ENCODE measurements around the gene AZIN2. TPM values are rescaled to one million over a fixed set of nuclear protein-coding genes. Genes with fewer than 3 reads are reported as not detected.
"Not testable (repeated sequence)": the region's sequence is repeated elsewhere in the genome, so short reads cannot be mapped to it uniquely, and the experiment has no call there.

Gene AZIN2
- total RNA-seq, 2 donors from 2014 or later, result 6.3 to 8.6 TPM

GRCh38 chr1:33131191-33131590 is 50.2 kb downstream of the AZIN2 start:
- peaks cover 41% of the 10 kb centered on the region for H3K4me1 Mint-ChIP-seq
- H3K9me3 ChIP-seq (ENCODE audit: control insufficient read depth, low read length, poor library complexity, severe bottlenecking), result no peaks in the 10 kb centered on the region
- no peaks in the 10 kb centered on the region for H3K27me3 Mint-ChIP-seq
- no peak for ATAC-seq
- no peak overlapping the region for H3K4me3 Mint-ChIP-seq
- peaks cover 6% of the 10 kb centered on the region for H3K36me3 Mint-ChIP-seq (ENCODE audit: low read depth)
- DNase-seq, result no peak
- H3K27ac Mint-ChIP-seq, result peak overlapping the region; percentile 96

- H3K27ac Mint-ChIP-seq, result peak overlapping the region; percentile 87
- ATAC-seq, result no peak
Observed at GRCh38 chr1:33132549-33132948, 51.6 kb downstream of the AZIN2 start.

DNA sequence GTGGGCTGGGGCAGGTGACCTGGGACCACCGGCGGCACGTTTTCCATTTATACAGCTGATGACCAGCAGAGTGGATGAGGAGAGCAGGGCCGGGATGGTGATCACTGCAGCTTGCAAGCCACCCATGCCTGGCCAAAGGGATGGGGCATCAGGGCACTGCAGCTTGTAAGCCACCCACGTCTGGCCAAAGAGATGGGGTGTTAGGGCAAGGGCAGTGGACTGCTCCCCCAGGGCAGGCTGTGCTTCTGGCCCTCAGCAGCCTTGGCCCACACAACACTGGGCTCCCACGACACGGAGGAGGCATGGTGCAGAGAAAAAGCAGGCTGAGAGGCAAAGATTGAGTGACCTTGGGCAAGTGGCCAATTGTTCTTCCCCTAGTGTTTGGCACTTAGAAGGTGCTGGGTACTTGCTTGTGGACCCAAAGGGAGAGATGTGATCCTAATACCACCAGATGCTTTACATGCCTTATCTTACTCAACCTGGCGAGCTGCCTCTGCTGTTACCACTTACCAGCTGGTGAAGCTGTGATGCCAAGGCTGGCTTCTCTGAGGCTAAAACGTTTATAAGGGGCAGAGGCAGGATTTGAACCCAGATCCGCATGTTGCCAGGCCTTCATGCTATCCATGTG is 52.6 kb downstream of the AZIN2 start:
- no peak for DNase-seq
- Mint-ChIP-seq H3K27ac (peak overlapping the region; percentile 87), H3K36me3 (ENCODE audit: low read depth) (peaks cover 6% of the 10 kb centered on the region)

More at GRCh38 chr1:33132549-33132948, 51.6 kb downstream of the AZIN2 start:
- H3K9me3 ChIP-seq (ENCODE audit: control insufficient read depth, low read length, poor library complexity, severe bottlenecking), result no peaks in the 10 kb centered on the region
- DNase-seq, result no peak
- Mint-ChIP-seq H3K4me1 (peaks cover 35% of the 10 kb centered on the region), H3K4me3 (no peak overlapping the region), H3K27me3 (no peaks in the 10 kb centered on the region), H3K36me3 (ENCODE audit: low read depth) (peaks cover 6% of the 10 kb centered on the region)

GRCh38 chr1:33136041-33136440 is 55.1 kb downstream of the AZIN2 start:
- Mint-ChIP-seq H3K4me1 (peaks cover 22% of the 10 kb centered on the region), H3K27ac (peak overlapping the region; percentile 66)
- H3K9me3 ChIP-seq (ENCODE audit: control insufficient read depth, low read length, poor library complexity, severe bottlenecking); H3K27me3 Mint-ChIP-seq; H3K36me3 Mint-ChIP-seq (ENCODE audit: low read depth); ATAC-seq; H3K4me3 Mint-ChIP-seq; DNase-seq: not testable (repeated sequence)

More for the DNA sequence above, 52.6 kb downstream of the AZIN2 start:
- H3K9me3 ChIP-seq (ENCODE audit: control insufficient read depth, low read length, poor library complexity, severe bottlenecking), result no peaks in the 10 kb centered on the region
- ATAC-seq, result no peak
- Mint-ChIP-seq H3K27me3 (no peaks in the 10 kb centered on the region), H3K4me3 (no peak overlapping the region), H3K4me1 (peaks cover 34% of the 10 kb centered on the region)

DNA sequence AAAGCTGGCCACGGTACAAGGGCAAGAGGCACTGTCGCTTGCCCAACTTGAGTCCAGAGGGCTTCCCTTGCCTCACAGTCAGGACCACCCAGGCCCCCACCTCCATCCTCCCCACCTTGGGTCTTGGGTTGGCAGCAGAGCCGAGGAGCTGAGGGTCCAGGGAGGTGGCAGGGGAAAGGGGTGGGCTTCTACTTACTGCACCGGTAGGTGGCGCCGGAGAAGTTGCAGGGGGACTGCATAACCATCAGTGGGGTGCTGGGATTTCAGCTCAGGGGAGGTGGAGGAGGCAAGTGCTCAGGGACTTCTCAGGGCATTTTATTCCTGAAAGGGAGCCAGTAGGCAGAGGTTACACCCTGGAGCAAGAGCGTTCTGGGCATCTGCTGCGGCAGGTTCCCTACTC is 56.8 kb downstream of the AZIN2 start:
- peaks cover 20% of the 10 kb centered on the region for H3K4me1 Mint-ChIP-seq
- H3K27ac Mint-ChIP-seq, result no peak overlapping the region
- no peaks in the 10 kb centered on the region for H3K27me3 Mint-ChIP-seq
- no peak overlapping the region for H3K4me3 Mint-ChIP-seq
- peak; percentile 42 for ATAC-seq
- H3K36me3 Mint-ChIP-seq (ENCODE audit: low read depth), result no peaks in the 10 kb centered on the region
- no peaks in the 10 kb centered on the region for H3K9me3 ChIP-seq (ENCODE audit: control insufficient read depth, low read length, poor library complexity, severe bottlenecking)
- no peak for DNase-seq

GRCh38 chr1:33140153-33141149 is 59.5 kb downstream of the AZIN2 start:
- Mint-ChIP-seq H3K4me3 (no peak overlapping the region), H3K4me1 (peaks cover 22% of the 10 kb centered on the region), H3K27ac (peak overlapping the region; percentile 56), H3K27me3 (no peaks in the 10 kb centered on the region), H3K36me3 (ENCODE audit: low read depth) (no peaks in the 10 kb centered on the region)
- ATAC-seq (no peak), DNase-seq (no peak)
- H3K9me3 ChIP-seq (ENCODE audit: control insufficient read depth, low read length, poor library complexity, severe bottlenecking), result no peaks in the 10 kb centered on the region

DNA sequence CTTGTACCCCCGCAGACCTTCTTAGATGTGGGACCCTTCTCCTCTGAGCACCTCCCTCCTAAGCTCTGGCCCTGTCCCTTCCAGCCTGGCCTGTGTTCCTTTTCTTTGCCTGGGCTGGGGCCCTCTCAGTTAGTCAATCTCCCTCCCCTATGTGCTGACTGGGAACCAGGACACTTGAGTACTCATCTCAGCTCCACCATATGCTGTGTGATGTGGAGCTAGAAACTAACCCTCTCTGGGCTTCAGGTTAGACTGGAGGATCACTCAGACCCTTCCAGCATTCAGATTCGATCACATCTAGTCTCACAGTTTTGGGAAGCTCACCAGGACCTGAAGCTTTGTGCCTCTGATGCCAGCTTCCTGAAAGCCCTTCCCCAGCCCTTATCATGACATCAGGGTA is 60.3 kb downstream of the AZIN2 start:
- H3K4me3 Mint-ChIP-seq, result peak overlapping the region; percentile 25
- no peaks in the 10 kb centered on the region for H3K27me3 Mint-ChIP-seq
- ATAC-seq, result no peak
- H3K9me3 ChIP-seq (ENCODE audit: control insufficient read depth, low read length, poor library complexity, severe bottlenecking), result no peaks in the 10 kb centered on the region
- H3K4me1 Mint-ChIP-seq, result peaks cover 17% of the 10 kb centered on the region
- no peak for DNase-seq
- H3K27ac Mint-ChIP-seq, result peak overlapping the region; percentile 56
- no peaks in the 10 kb centered on the region for H3K36me3 Mint-ChIP-seq (ENCODE audit: low read depth)

GRCh38 chr1:33141781-33142180 is 60.8 kb downstream of the AZIN2 start:
- no peak for ATAC-seq
- peaks cover 3% of the 10 kb centered on the region for H3K36me3 Mint-ChIP-seq (ENCODE audit: low read depth)
- no peaks in the 10 kb centered on the region for H3K9me3 ChIP-seq (ENCODE audit: control insufficient read depth, low read length, poor library complexity, severe bottlenecking)
- DNase-seq, result no peak
- H3K4me1 Mint-ChIP-seq, result peaks cover 18% of the 10 kb centered on the region
- peak overlapping the region; percentile 37 for H3K27ac Mint-ChIP-seq
- H3K27me3 Mint-ChIP-seq, result no peaks in the 10 kb centered on the region
- no peak overlapping the region for H3K4me3 Mint-ChIP-seq

DNA sequence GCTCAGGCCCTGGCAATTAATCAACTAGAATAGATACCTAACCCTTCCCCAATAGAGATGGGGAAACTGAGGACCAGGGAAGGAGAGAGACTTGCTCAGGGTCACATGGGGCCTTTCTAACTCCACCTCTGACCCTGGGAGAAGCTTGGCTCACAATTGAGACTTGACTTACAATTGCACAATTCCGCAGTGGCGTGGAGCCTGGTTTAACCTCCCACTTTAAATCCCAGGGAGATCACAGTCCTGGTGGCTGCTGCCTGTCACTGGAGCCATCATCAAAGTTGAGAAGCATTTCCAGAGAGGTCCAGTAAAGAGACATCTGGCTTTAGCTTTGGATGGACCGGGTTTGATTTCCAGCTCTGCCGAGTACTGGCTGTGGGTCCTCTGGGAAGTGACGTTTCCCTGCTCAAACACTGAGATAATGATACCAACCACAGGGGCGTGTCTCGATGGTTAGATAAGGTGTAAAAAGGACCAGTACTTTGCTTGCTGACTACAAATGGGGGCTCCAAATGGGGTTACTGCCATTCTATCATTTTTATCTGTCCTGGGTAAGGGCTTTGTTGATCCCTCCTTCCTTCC is 61.6 kb downstream of the AZIN2 start:
- H3K9me3 ChIP-seq (ENCODE audit: control insufficient read depth, low read length, poor library complexity, severe bottlenecking), result no peaks in the 10 kb centered on the region
- H3K27me3 Mint-ChIP-seq, result no peaks in the 10 kb centered on the region
- H3K36me3 Mint-ChIP-seq (ENCODE audit: low read depth), result peaks cover 3% of the 10 kb centered on the region
- no peak for ATAC-seq
- H3K4me1 Mint-ChIP-seq, result peaks cover 18% of the 10 kb centered on the region
- no peak for DNase-seq
- no peak overlapping the region for H3K4me3 Mint-ChIP-seq
- peak overlapping the region; percentile 37 for H3K27ac Mint-ChIP-seq

GRCh38 chr1:33143176-33143575 is 62.2 kb downstream of the AZIN2 start:
- Mint-ChIP-seq H3K36me3 (ENCODE audit: low read depth) (peaks cover 3% of the 10 kb centered on the region), H3K27ac (no peak overlapping the region), H3K4me1 (peaks cover 16% of the 10 kb centered on the region), H3K4me3 (no peak overlapping the region), H3K27me3 (no peaks in the 10 kb centered on the region)
- no peaks in the 10 kb centered on the region for H3K9me3 ChIP-seq (ENCODE audit: control insufficient read depth, low read length, poor library complexity, severe bottlenecking)
- ATAC-seq (no peak), DNase-seq (no peak)

DNA sequence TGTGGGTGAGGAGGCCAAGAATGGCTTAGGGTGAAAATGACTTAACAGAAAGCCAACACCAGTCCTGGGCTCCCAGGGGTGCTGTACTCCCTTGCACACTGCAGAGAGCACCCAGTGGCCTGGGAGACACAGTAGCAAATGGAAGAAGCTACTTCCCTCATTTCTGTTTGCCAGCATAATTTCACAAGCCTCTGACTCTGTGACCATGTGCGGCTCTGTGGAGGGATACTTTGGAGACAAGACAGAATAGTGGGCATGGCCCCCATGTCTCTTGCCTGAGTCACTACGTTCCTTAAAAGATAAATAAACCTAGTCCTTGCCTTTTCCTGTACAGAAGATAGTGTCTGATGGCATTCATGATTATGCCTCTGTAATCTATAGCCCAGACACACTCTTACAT is 62.7 kb downstream of the AZIN2 start:
- H3K36me3 Mint-ChIP-seq (ENCODE audit: low read depth), result peaks cover 3% of the 10 kb centered on the region
- no peak overlapping the region for H3K4me3 Mint-ChIP-seq
- DNase-seq (no peak), ATAC-seq (no peak)
- peak overlapping the region; percentile 51 for H3K27ac Mint-ChIP-seq
- H3K27me3 Mint-ChIP-seq, result no peaks in the 10 kb centered on the region
- H3K9me3 ChIP-seq (ENCODE audit: control insufficient read depth, low read length, poor library complexity, severe bottlenecking), result no peaks in the 10 kb centered on the region
- H3K4me1 Mint-ChIP-seq, result peaks cover 16% of the 10 kb centered on the region

DNA sequence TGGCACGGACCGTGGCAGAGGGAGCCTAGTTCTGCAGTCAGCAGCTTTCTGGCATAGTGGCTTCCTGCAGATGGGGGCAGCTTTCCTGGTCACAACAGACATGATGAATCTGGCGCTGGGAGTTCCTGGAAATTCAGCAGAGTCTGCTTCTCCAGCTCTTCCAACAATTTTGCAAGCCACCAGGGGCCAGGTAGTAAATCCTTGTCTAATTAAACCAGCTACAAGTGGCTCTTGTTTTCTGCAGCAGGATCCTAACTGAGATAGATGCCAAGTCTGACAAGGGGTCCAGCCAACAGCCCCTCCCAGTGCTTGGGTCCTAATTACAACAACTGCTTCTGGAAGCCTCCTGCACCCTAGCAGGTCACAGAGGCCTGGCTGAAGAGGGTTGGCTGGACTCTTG is 65.0 kb downstream of the AZIN2 start:
- DNase-seq (no peak), ATAC-seq (no peak)
- Mint-ChIP-seq H3K27ac (peak overlapping the region; percentile 51), H3K27me3 (no peaks in the 10 kb centered on the region), H3K36me3 (ENCODE audit: low read depth) (peaks cover 3% of the 10 kb centered on the region), H3K4me3 (no peak overlapping the region), H3K4me1 (peaks cover 14% of the 10 kb centered on the region)
- no peaks in the 10 kb centered on the region for H3K9me3 ChIP-seq (ENCODE audit: control insufficient read depth, low read length, poor library complexity, severe bottlenecking)

GRCh38 chr1:33147275-33147996 is 66.5 kb downstream of the AZIN2 start:
- peak overlapping the region; percentile 14 for H3K27ac Mint-ChIP-seq
- no peaks in the 10 kb centered on the region for H3K27me3 Mint-ChIP-seq
- peaks cover 6% of the 10 kb centered on the region for H3K4me1 Mint-ChIP-seq
- ATAC-seq (no peak), DNase-seq (no peak)
- peaks cover 3% of the 10 kb centered on the region for H3K36me3 Mint-ChIP-seq (ENCODE audit: low read depth)
- no peak overlapping the region for H3K4me3 Mint-ChIP-seq
- no peaks in the 10 kb centered on the region for H3K9me3 ChIP-seq (ENCODE audit: control insufficient read depth, low read length, poor library complexity, severe bottlenecking)
